Measurements from ENCODE around the gene AOPEP.

- TF ChIP-seq CTCF (IDR thresholded peaks at IDR 0.05 in 4 of 5, conservative IDR thresholded peaks at IDR 0.05 in 1 of 5) (no peak), POLR2A (IDR thresholded peaks at IDR 0.05) (no peak)
These were observed 281.8 kb downstream of the AOPEP start for GRCh38 chr9:95008151-95008771.
